Measurements from ENCODE around the gene FCHSD2.
"Not testable (repeated sequence)": the region's sequence is repeated elsewhere in the genome, so short reads cannot be mapped to it uniquely, and the experiment has no call there.

The FCHSD2 gene

GRCh38 chr11:73004088-73004487 is 138.0 kb downstream of the FCHSD2 start:
- DNase-seq (ENCODE audit: low read depth) = no peak

GRCh38 chr11:73003088-73003487 is 139.0 kb downstream of the FCHSD2 start:
- no peak for DNase-seq (ENCODE audit: low read depth)

- DNase-seq (ENCODE audit: low read depth) = no peak
Measured at GRCh38 chr11:73002214-73002613, 139.9 kb downstream of the FCHSD2 start.

- DNase-seq (ENCODE audit: low read depth) = no peak
Measured at GRCh38 chr11:73001615-73002014, 140.5 kb downstream of the FCHSD2 start.

- DNase-seq (ENCODE audit: low read depth) = no peak
Measured at GRCh38 chr11:72998676-72999075, 143.4 kb downstream of the FCHSD2 start.

GRCh38 chr11:72996959-72997358 is 145.2 kb downstream of the FCHSD2 start:
- DNase-seq (ENCODE audit: low read depth) = no peak

GRCh38 chr11:72989727-72990126 is 152.4 kb downstream of the FCHSD2 start:
- no peak for DNase-seq (ENCODE audit: low read depth)

GRCh38 chr11:72988821-72989220 is 153.3 kb downstream of the FCHSD2 start:
- no peak for DNase-seq (ENCODE audit: low read depth)

DNA sequence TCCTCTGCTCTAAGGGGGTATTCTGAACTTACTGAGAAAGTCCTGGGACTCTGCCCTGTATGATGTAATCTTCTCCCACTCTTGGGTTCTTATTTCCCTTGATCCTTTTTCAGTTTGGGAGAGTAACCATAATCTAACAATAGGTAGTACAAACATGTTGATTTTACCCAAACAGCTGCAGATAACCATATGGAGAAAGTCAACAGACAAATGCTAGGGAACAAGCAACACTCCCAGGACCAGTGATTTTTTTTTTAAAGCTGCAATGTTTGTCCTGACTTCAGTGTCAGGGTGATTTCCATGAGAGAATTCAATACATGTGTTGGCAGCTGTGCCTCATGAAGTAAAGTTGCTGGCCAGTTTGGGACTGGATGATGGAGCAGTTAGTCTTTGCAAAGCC is 156.5 kb downstream of the FCHSD2 start:
- DNase-seq (ENCODE audit: low read depth) = no peak

DNA sequence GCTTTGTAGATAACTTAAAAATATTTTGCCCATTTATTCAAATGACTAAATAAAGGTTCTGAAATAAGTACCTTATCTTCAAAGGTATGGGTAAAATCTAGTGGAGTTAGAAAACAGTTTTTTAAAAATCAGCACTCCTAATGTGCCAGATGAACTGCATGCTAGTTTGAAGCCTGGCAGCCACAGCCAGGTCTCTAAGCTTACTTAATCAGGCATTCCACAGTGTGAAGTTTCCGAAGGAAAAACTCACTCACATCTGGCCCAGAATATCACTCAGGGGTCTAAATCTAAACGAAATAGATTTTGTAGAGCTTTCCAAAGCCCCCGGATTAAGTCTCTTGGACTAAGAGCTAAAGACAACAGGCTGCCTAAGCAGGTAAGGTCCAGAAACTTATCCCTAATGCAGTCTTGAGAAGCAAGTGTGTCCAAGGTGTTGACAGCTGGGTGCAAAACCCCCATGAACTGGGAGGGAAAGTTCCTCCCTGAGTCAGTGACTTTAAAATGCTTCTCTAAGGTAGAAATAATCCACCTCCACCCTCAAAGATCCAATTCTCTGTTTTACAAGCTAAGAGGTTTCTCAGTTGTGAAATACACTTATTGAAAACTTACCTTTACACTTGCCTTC is 157.6 kb downstream of the FCHSD2 start:
- DNase-seq (ENCODE audit: low read depth) = no peak

DNA sequence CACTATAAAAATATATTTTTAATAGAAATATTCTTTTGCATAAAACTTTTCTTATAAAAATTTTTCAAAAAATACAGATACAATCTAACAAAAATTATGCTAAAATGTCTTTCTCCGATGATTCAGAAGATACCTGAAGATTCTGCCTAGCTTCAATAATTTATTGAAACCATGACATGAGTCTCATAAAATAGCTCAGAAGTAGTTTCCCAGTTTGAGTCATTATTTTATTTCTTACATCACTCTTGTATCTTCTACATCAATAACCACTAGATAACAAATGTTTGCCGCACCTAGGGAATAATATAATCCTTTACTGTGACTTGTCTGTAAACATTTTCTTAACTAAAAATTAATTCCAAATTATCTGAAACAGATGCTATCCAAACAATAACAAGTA is 158.6 kb downstream of the FCHSD2 start:
- DNase-seq (ENCODE audit: low read depth) = no peak

- no peak for DNase-seq (ENCODE audit: low read depth)
Measured at GRCh38 chr11:72981971-72982685, 160.0 kb downstream of the FCHSD2 start.

GRCh38 chr11:72981080-72981479 is 161.0 kb downstream of the FCHSD2 start:
- no peak for DNase-seq (ENCODE audit: low read depth)

DNA sequence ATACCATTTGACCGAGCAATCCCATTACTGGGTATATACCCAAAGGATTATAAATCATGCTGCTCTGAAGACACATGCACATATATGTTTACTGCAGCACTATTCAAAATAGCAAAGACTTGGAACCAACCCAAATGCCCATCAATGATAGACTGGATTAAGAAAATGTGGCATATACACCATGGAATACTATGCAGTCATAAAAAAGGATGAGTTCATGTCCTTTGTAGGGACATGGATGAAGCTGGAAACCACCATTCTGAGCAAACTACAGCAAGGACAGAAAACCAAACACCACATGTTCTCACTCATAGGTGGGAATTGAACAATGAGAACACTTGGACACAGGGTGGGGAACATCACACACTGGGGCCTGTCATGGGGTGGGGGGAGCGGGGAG is 164.3 kb downstream of the FCHSD2 start:
- DNase-seq (ENCODE audit: low read depth) = not testable (repeated sequence)

GRCh38 chr11:72976522-72976892 is 165.6 kb downstream of the FCHSD2 start:
- not testable (repeated sequence) for DNase-seq (ENCODE audit: low read depth)

DNA sequence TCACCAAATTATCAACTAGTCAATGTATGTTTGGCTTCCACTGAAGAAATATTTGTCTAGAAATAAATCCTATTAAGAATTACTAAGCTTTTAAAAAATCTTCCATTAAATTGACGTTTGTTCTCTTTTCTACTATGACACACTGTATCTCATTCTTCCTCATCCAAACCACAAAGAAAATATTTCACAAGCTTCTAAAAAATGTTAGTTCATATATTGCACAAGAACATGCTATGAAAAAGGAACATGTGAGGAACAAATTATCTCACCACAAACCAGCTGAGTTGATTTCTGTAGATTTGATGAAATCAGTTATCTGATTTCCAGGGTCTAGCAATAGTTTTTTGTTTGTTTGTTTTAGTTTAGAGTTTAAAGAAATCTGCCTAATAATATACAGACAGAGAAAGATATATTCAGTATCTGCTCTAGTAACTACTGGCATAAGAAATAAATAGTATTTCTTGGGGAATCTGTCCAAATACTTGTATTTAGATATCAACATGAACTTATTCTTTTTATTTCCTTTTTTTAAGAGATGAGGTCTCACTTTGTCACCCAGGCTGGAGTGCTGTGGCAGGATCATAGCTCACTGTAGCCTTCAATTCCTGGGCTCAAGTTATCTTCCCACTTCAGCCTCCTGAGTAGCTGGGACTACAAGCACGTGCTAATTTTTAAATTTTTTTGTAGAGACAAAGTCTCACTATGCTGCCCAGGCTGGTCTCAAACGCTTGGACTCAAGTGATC is 166.2 kb downstream of the FCHSD2 start:
- DNase-seq (ENCODE audit: low read depth) = no peak

DNA sequence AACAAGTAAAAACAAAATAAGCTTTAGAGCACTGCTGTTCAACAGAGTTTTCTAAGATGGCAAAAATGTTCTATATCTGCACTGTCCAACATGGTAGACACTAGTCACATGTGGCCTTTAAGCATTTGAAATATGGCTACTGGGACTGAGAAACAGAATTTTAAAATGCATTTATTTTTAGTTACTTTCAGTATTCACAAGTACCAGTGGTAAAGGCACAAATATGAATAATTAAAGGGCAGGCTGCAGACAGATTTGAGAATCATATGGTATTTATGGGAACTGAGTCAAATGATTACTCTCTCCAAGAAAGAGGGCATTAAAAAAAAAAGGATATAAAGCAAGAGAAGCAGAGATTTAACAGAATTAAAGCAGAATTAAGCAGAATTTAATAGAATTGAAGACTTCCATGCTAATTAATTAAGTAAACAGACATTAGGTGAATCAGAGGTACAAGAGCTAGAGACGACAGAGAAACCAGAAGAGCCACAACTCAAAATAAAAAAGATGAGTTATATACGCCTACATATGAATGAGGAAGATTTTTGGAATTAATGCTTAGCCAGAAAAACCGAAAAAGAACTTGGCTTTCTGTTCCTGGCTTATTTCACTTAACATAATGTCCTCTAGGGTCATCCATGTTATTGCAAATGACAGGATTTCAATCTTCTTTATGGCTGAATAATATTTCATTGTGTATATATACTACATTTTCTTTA is 167.5 kb downstream of the FCHSD2 start:
- DNase-seq (ENCODE audit: low read depth) = no peak

GRCh38 chr11:72972496-72973128 is 169.5 kb downstream of the FCHSD2 start:
- no peak for DNase-seq (ENCODE audit: low read depth)

GRCh38 chr11:72971192-72971967 is 170.7 kb downstream of the FCHSD2 start:
- no peak for DNase-seq (ENCODE audit: low read depth)

DNA sequence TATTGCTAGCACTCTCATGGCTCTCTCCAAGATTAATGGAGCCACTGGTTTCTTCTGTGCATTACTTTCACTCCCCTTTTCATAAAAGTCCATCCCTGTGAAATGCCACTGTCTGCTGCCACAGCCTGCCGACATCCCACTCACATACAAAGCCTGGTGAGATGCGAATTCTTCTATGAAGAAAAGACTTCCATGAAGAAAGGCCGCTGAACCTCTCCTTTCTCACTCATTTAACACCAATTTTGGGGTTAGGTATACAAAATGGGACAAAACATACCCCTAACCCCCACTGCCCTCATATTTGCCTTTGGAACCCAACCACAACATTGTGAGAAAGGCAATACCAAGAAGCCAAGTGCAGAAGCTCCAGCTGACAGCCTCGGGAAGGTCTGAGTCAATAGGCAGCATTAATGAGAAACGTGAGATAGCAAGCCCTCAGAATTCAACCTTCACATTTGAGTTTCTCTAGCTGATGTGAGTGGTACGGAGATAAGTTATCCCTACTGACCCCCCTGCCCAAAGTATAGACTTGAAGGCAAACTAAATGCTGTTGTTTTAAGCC is 171.5 kb downstream of the FCHSD2 start:
- no peak for DNase-seq (ENCODE audit: low read depth)

- DNase-seq (ENCODE audit: low read depth) = no peak
Measured at GRCh38 chr11:72969894-72970335, 172.2 kb downstream of the FCHSD2 start.
